Measurements from ENCODE around the gene EFCAB14. TPM values are rescaled to one million over a fixed set of nuclear protein-coding genes. Genes with fewer than 3 reads are reported as not detected.

The EFCAB14 gene
- total and polyA plus RNA-seq, 2 experiments from 2014 or later, result 23.3 to 49.0 TPM

DNA sequence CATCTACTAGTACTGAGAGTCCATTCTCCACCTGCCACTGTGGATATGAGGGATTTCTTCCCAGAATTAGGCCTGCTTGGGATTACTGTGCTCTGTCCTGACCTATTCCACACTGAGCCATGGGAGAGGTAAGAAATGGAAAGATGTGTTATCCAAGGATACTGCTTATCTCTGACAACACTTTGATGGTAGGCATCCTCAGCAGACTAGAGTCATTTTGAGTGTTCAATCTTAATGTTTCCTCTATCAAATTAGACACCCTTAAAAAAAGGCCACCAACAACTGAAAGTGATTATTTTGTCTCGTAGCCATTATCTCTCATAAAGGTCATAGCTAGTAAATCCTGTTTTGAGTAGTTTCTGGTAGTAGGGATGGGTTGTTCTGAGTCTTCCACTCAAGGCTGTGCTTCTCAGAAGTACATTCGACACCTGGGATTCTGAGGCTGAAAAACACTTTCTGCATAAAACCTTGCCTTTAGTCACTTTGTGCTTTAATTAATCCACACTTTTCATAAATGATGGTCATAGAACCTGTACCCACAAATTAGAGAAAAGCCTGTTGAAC, 59.5 kb downstream of the EFCAB14 start (continued):
- TF ChIP-seq JUNB (IDR thresholded peaks at IDR 0.05; ENCODE audit: unreplicated experiment) (no peak), ETS1 (IDR thresholded peaks at IDR 0.05) (no peak)

DNA sequence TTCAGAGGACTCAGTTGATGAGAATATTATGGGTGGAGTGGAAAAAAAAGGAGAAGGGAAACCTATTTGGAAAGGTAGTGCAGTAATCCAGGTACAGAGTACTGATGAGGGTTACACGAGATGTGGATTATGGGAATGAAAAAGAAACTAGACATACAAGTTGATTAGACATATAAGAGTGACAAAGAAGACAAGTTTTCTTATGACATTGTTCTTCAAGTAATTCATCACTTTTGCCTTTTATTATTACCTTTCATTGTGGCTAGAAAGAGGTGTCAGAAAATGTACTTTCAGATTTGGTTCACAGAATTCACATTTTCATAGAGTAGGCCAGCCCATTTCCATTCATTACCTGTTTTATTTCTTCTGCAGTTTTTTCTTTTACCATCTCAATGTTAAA, 61.1 kb downstream of the EFCAB14 start:
- Histone ChIP-seq H4K20me1 (replicated peaks; ENCODE audit: insufficient read depth) (0 out of 2 replicates have a peak, but pooled peaks cover 11% of the 10 kb centered on the region), H3K4me1 (ENCODE audit: insufficient read depth) (no peaks in the 10 kb centered on the region), H3K79me2 (replicated peaks; ENCODE audit: insufficient read depth) (0 out of 2 replicates have a peak, but pooled peaks cover 4% of the 10 kb centered on the region), H3K9me2 (ENCODE audit: insufficient read depth) (no peaks in the 10 kb centered on the region), H3K27me3 (ENCODE audit: insufficient read depth) (no peaks in the 10 kb centered on the region), H3K4me3 (no peak overlapping the region), H3F3A (replicated peaks; ENCODE audit: low read depth) (no peaks in the 10 kb centered on the region), H2AFZ (no peak overlapping the region), H3K36me3 (ENCODE audit: insufficient read depth) (peaks cover 11% of the 10 kb centered on the region), H3K27ac (ENCODE audit: low read depth) (no peak overlapping the region), H3K4me2 (no peak overlapping the region)
- Mint-ChIP-seq H3K9me3 (no peaks in the 10 kb centered on the region), H3K4me3 (no peak overlapping the region), H3K27ac (no peak overlapping the region), H3K4me1 (no peaks in the 10 kb centered on the region), H3K27me3 (ENCODE audit: insufficient read depth, low read depth, poor library complexity) (no peaks in the 10 kb centered on the region), H3K36me3 (ENCODE audit: low read depth) (peaks cover 26% of the 10 kb centered on the region)
- no peak for ATAC-seq
- DNase-seq (ENCODE audit: low spot score), result no peak
- TF ChIP-seq ZNF114 (CRISPR knock-in tag; IDR thresholded peaks at IDR 0.05) (no peak), ETS1 (IDR thresholded peaks at IDR 0.05) (no peak), STAT1 (IDR thresholded peaks at IDR 0.05; ENCODE audit: unreplicated experiment) (no peak), NANOG (IDR thresholded peaks at IDR 0.05; ENCODE audit: borderline replicate concordance) (no peak), POLR2AphosphoS5 (IDR thresholded peaks at IDR 0.05; ENCODE audit: low read depth) (no peak), ZNF331 (CRISPR knock-in tag; IDR thresholded peaks at IDR 0.05; ENCODE audit: low read depth) (no peak), EZH2 (IDR thresholded peaks at IDR 0.05; ENCODE audit: low read depth, unreplicated experiment) (no peak), JUNB (IDR thresholded peaks at IDR 0.05; ENCODE audit: unreplicated experiment) (no peak)
- TF ChIP-seq, protein P1, sequence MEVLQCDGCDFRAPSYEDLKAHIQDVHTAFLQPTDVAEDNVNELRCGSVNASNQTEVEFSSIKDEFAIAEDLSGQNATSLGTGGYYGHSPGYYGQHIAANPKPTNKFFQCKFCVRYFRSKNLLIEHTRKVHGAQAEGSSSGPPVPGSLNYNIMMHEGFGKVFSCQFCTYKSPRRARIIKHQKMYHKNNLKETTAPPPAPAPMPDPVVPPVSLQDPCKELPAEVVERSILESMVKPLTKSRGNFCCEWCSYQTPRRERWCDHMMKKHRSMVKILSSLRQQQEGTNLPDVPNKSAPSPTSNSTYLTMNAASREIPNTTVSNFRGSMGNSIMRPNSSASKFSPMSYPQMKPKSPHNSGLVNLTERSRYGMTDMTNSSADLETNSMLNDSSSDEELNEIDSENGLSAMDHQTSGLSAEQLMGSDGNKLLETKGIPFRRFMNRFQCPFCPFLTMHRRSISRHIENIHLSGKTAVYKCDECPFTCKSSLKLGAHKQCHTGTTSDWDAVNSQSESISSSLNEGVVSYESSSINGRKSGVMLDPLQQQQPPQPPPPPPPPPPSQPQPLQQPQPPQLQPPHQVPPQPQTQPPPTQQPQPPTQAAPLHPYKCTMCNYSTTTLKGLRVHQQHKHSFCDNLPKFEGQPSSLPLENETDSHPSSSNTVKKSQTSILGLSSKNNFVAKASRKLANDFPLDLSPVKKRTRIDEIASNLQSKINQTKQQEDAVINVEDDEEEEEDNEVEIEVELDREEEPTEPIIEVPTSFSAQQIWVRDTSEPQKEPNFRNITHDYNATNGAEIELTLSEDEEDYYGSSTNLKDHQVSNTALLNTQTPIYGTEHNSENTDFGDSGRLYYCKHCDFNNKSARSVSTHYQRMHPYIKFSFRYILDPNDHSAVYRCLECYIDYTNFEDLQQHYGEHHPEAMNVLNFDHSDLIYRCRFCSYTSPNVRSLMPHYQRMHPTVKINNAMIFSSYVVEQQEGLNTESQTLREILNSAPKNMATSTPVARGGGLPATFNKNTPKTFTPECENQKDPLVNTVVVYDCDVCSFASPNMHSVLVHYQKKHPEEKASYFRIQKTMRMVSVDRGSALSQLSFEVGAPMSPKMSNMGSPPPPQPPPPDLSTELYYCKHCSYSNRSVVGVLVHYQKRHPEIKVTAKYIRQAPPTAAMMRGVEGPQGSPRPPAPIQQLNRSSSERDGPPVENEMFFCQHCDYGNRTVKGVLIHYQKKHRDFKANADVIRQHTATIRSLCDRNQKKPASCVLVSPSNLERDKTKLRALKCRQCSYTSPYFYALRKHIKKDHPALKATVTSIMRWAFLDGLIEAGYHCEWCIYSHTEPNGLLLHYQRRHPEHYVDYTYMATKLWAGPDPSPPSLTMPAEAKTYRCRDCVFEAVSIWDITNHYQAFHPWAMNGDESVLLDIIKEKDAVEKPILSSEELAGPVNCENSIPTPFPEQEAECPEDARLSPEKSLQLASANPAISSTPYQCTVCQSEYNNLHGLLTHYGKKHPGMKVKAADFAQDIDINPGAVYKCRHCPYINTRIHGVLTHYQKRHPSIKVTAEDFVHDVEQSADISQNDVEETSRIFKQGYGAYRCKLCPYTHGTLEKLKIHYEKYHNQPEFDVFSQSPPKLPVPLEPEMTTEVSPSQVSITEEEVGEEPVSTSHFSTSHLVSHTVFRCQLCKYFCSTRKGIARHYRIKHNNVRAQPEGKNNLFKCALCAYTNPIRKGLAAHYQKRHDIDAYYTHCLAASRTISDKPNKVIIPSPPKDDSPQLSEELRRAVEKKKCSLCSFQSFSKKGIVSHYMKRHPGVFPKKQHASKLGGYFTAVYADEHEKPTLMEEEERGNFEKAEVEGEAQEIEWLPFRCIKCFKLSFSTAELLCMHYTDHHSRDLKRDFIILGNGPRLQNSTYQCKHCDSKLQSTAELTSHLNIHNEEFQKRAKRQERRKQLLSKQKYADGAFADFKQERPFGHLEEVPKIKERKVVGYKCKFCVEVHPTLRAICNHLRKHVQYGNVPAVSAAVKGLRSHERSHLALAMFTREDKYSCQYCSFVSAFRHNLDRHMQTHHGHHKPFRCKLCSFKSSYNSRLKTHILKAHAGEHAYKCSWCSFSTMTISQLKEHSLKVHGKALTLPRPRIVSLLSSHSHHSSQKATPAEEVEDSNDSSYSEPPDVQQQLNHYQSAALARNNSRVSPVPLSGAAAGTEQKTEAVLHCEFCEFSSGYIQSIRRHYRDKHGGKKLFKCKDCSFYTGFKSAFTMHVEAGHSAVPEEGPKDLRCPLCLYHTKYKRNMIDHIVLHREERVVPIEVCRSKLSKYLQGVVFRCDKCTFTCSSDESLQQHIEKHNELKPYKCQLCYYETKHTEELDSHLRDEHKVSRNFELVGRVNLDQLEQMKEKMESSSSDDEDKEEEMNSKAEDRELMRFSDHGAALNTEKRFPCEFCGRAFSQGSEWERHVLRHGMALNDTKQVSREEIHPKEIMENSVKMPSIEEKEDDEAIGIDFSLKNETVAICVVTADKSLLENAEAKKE (CRISPR knock-in tag; IDR thresholded peaks at IDR 0.05), result no peak
- TF ChIP-seq, protein P2, sequence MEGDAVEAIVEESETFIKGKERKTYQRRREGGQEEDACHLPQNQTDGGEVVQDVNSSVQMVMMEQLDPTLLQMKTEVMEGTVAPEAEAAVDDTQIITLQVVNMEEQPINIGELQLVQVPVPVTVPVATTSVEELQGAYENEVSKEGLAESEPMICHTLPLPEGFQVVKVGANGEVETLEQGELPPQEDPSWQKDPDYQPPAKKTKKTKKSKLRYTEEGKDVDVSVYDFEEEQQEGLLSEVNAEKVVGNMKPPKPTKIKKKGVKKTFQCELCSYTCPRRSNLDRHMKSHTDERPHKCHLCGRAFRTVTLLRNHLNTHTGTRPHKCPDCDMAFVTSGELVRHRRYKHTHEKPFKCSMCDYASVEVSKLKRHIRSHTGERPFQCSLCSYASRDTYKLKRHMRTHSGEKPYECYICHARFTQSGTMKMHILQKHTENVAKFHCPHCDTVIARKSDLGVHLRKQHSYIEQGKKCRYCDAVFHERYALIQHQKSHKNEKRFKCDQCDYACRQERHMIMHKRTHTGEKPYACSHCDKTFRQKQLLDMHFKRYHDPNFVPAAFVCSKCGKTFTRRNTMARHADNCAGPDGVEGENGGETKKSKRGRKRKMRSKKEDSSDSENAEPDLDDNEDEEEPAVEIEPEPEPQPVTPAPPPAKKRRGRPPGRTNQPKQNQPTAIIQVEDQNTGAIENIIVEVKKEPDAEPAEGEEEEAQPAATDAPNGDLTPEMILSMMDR (conservative IDR thresholded peaks at IDR 0.05; ENCODE audit: low read depth in 2 of 2), result no peak
